Fibroblast of gingiva (primary cell): ENCODE results near the gene DCAF7.

Experiments used
- DNase-seq: peaks from one replicate; pipeline ENCODE4 v3.0.0-alpha.2; 2011; ENCODE audit warnings: low read depth

DCAF7 gene, protein sequence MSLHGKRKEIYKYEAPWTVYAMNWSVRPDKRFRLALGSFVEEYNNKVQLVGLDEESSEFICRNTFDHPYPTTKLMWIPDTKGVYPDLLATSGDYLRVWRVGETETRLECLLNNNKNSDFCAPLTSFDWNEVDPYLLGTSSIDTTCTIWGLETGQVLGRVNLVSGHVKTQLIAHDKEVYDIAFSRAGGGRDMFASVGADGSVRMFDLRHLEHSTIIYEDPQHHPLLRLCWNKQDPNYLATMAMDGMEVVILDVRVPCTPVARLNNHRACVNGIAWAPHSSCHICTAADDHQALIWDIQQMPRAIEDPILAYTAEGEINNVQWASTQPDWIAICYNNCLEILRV

DNA sequence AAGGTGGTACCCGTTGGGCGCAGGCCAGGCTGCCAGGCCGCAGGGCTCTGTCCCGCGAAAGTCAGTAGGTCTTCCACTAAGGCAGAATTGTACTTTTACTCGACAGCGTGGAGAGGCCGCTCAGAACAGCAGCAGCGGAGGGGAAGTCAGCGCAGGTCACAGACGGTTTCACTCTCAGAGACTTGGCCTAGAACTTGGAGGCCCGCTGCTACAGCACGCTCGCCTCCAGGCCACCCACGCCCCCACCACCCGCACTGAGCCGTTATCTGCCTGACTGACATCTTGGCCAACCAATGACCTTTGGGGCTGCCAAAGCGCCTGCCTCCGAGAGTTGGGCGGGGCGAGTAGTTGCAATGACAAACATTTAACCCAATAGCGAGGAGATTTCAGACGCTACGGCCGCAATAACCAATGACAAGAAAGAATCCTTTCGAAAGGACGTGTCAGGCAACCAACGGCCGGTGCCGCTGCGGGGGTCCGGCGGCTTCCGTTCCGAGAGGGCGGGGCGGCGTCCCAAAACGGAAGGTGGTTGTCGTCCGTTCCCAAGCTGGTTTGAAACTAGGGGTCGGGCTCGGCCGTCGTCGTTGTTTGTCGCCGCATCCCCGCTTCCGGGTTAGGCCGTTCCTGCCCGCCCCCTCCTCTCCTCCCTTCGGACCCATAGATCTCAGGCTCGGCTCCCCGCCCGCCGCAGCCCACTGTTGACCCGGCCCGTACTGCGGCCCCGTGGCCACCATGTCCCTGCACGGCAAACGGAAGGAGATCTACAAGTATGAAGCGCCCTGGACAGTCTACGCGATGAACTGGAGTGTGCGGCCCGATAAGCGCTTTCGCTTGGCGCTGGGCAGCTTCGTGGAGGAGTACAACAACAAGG, at the start of gene DCAF7:
Gene DCAF7 (plus strand): TSS at position 532 of the 871 bp plus-strand sequence. CDS start 201 bp downstream, at position 733.
- peak; percentile 100 for DNase-seq

DNA sequence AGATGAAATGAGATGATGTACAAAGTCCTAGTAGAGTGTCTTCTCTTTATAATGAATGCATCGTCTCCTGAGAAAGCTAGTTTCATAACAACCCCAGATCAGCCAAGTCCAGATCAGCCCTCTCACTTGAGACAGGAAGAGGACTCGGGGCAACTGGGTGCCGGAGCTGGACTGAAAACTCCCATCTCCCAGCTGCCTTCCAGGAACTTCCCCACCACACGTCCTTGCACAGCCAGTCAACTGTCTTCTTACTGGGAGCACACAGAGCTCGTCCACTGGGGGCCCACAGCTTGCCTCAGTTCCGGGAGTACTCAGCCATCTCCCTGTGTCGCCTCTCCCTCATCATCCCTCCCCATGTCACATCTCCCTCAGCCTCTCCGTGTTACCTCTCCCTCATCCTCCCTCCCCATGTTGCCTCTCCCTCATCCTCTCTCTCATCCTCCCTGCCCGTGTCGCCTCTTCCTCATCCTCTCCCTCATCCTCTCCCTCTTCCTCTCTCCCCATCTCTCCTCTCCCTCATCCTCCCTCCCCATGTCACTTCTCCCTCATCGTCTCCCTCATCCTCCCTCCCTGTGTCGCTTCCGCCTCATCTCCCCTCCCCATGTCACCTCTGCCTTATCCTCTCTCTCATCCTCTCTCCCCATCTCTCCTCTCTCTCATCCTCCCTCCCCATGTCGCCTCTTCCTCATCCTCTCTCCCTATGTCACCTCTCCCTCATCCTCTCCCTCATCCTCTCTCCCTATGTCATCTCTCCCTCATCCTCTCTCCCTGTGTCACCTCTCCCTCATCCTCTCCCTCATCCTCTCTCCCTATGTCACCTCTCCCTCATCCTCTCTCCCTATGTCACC, 49.5 kb upstream of the DCAF7 start:
- no peak for DNase-seq

DNA sequence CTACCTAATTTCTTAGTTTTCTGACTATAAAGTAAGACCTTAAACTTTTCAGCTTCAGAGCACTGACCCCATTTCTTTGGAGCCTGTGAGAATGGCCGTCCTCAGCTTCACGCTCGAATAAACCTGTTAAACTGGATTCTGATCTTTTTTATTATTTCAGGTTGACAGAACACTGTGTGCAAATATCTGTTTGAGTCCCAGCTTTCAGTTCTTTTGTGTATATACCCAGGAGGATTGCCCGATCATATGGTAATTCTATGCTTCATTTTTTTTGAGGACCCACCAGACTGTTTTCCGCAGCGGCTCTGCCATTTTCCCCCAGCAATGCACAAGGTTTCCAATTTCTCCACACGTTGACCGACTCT, 47.0 kb upstream of the DCAF7 start:
- no peak for DNase-seq

DNA sequence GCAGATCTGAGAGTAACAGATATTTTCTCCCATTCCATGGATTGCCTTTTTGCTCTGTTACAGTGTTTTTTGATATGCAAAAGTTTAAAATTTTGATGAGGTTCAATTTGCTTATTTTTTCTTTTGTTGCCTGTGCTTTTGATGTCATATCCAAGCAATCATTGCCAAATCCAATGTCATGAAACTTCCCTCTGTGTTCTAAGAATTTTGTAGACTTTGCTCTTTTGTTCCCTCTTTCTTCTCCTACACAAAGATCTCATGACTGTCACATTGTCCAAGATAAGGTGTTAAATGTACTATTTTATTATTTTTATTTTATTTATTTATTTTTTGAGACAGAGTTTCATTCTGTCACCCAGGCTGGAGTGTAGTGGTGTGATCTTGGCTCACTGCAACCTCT, 46.0 kb upstream of the DCAF7 start:
- DNase-seq: no peak

DNA sequence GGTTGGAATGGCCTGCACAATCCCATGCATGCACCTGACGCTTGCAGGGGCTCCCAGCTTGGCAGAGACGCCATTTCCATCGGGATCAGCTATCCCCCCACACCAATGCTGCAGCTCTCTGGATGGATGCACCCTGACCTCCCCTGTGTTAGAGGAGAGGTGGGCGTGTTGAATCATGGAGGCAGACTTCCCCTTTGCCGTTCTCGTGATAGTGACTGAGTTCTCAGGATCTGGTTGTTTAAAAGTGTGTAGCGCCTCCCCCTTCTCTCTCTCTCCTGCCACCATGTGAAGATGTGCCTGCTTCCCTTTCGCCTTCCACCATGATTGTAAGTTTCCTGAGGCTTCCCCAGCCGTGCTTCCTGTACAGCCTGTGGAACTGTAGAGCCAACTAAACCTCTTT, 44.9 kb upstream of the DCAF7 start:
- no peak for DNase-seq

DNA sequence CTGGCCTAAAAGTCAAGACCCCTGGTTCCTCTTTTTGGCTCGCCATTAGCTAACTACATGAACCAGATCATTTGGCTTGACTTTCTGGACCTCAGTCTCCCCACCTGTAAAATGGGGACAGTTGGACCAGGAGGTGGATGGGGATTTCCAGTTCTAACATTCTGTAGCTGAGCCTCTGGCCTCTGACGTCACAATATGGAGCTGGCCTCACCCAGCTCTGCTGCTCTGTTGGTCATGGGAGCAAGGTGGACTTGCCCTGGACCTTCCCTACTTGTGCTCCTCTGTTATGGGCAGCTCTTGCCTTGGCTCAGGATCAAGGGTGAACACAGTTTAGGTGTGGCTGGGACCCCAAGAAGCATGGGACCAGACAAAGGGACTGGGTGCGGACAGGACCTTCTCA, 43.6 kb upstream of the DCAF7 start:
- DNase-seq: no peak

DNA sequence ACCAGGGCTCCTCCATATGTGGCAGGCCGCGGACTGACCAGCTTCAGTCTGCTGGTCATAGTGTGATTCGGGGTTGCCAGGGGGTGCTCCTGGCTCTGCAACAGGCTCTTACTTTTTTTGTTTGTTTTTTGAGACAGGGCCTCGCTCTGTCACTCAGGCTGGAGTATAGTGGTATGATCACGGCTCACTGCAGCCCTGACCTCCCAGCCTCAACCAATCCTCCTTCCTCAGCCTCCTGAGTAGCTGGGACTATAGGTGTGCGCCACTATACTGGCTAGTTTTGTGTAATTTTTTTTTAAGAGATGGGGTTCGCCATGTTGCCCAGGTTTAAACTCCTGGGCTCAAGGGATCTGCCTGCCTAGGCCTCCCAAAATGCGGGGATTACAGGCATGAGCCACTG, 38.9 kb upstream of the DCAF7 start:
- no peak for DNase-seq

DNA sequence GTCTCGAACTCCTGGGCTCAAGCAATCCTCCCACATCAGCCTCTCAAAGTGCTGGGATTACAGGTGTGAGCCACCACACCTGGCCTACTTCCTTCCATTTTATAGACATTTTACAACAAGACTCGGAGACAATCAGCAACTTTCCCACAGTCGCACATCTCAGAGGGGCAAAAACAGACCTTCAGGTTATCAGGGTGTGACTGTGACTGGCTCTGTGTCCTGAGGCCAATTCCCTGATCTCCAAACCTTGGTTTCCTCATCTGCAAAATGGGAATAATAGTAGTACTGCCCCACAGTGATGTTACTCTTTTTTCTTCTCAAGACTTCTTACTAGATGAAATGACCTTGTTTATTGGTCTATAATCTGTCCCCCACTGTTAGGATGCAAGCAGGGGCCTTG, 37.9 kb upstream of the DCAF7 start:
- DNase-seq: no peak

DNA sequence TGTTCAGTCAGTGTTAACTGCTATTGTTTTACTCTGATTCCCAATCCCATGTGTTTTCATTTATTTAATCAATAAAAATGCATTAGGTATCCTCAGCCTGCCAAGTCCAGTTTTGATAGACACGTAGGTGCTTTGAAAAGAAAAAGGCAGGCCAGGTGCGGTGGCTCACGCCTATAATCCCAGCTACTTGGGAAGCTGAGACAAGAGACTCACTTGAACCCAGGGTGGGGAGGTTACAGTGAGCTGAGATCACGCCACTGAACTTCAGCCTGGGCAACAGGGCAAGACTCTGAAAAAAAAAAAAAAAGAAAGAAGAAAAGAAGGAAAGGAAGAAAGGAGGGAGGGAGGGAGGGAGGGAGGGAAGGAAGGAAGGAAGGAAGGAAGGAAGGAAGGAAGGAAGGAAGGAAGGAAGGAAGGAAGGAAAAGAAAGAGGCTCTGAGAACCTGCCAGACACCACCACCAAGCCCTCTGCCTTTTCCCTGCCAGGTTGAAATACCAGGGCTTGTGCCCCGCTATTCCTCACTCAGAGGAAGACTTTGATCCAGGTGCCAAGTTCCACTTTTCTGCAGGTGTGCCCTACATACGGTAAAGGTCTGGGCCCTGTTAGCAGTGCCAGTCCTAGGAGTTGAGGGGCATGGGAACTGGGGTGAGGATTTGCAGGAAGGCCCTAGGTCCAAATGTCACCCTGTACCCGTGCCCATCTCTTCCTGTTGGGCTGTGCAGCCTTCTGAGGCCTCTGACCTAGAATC, 37.2 kb upstream of the DCAF7 start:
- DNase-seq: no peak

DNA sequence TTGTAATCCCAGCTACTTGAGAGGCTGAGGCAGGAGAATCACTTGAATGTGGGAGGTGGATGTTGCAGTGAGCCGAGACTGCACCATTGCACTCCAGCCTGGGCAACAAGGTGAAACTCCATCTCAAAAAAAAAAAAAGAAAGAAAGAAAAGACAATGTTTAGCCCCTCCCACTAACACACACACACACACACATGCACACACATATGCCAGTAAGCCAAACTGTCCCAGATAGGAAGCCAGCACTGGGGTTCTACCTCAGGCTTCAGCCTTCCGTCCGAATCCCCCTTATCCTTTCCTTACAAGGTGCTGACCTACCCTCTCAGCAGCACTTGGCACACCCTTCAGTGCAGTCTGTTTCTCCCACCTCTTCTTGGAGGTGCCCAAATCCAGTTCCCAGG, 35.8 kb upstream of the DCAF7 start:
- DNase-seq: no peak

DNA sequence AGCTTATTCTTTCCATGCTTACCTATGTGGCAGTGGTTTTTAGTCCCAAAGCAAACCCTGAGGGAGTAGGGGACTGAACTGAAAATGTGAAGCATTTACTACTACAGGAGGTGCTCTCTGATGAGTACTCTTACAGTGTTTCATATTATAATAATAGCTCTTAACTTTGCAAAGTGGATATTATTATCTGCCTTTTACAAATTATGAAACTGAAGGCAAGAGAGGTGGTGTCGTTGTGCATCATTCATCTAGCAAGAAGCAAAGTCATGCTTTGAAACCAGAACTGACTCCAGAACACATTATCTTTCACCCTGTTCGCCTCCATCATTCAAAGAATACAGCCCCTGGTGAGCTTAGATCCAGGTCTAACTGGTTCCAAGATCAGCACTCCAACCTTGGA, 35.3 kb upstream of the DCAF7 start:
- DNase-seq: no peak

DNA sequence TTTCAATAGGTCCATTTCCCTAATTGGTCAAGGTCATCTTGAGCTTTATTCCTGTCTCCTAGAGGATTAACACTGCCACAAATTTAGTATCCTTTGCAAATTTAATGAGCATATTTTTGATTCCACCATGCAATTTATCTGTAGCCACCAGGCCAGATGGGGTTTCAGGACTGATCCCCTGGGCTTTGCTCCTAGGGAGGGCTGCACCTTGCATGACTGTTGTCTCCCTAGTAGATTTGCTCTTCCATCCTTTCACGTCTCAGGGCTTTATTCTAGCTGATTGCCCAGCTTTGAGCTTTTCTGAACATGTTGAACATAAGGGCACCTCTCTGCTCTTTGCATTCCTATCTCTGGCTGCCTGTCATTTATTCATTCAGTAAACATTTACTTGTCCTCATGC, 34.9 kb upstream of the DCAF7 start:
- DNase-seq: no peak

DNA sequence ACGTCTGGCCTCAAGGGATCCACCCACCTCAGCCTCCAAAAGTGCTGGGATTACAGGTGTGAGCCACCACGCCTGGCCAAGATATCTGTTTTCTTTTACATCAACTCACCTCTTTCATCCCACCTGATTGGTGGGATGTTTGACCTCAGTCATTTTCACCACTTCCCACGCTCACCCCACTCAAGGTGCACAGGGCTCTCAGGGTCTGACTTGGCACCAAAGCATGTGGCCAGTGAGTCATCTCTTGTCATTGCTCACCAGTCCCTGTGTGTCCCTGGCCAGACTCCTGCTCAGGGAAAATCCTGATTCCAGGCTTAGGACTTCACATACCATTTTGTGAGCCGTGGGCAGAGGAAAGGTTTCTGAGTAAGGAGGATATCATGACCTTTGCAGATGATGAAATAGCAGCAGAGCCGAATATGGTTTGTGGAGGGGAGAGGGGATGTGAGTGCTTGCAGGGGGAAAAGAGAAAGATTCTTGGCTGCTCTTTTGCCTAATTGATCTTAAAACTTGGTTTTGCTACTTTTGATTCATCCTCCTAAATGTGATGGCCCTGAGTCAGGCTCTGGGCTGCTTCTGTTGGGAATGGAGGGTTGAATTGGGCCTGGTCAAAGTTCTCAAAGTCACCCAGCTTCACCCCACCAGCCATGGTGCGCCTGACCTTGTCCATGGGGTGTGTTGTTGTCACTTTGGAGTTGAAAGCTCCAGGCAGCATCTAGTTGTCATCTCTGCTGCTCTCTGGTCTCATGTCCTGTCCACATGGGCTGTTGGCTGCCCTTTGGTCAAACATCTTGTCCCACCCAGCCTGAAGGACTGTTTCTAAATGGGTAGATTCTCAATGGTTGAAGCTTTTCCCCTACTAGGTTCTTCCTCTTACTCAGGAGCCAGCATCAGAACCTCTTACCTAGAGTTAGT, 33.1 kb upstream of the DCAF7 start:
- DNase-seq: no peak

DNA sequence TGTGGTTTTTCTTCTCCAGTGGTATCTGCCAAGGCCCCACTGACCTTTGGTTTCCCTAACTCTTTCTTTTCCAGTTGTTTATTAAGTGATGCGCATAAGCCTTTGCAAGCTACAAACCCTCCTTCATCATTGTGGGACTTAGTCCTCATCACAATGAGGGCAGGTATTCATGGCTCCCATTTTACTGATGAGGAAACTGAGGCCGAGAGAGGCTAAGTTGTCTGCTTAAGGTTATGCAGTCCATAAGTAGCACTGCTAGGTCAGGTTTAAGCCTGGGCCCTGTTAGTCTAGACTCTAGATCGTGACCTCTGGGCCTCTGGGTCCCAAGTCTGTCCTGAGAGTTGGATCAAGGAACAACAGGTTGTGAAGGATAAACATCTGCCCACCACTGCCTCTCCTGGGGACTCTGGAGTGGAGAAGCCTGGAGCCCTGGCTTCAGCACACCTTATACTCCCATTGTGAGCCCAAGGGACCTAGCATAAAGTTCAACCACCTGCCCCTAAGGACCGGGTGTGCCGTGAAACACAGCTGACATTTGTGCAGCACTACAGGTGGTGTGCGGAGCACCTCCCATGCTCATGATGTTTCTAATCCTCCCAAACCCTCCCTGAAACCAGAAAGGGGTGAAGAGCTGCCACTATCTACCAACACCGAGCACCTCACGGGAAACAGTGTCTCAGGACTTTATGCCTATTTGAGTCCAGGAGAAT, 32.3 kb upstream of the DCAF7 start:
- no peak for DNase-seq

DNA sequence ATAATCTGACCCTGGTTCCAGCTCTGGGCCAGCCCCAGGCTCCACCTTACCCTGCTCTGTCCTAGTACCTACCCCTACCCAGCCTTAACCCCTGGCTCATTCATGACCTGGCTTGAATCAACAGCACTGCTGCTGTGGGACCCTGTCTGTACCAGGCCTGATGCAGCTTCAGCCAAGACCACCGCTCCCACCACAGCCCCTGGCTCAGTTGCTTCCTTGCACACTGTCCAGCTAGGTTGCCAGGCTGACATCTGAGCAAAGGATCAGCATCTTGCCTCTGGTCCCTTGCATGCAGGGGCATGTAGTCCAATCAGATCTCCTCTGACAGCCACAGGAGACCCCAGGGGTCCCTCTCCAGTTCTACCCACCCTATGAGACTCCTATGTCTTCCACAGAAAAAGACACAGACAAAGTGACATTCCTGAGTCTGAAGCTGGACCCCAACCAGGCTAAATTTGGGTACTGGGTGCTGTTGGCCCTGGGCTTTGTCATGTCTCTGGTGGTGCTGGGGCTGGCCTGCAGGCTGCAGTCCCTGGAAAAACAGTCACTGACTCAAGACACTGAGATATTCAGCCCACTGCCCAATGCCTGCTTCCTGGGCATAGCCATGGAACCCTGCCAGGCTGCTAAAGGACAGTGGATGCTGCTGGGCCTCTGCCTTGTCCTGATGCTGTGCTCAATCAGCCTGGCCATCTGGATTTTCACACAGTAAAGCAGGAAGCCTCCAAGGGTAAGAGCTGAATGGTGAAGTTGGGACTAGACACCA, 31.0 kb upstream of the DCAF7 start:
- DNase-seq: no peak

DNA sequence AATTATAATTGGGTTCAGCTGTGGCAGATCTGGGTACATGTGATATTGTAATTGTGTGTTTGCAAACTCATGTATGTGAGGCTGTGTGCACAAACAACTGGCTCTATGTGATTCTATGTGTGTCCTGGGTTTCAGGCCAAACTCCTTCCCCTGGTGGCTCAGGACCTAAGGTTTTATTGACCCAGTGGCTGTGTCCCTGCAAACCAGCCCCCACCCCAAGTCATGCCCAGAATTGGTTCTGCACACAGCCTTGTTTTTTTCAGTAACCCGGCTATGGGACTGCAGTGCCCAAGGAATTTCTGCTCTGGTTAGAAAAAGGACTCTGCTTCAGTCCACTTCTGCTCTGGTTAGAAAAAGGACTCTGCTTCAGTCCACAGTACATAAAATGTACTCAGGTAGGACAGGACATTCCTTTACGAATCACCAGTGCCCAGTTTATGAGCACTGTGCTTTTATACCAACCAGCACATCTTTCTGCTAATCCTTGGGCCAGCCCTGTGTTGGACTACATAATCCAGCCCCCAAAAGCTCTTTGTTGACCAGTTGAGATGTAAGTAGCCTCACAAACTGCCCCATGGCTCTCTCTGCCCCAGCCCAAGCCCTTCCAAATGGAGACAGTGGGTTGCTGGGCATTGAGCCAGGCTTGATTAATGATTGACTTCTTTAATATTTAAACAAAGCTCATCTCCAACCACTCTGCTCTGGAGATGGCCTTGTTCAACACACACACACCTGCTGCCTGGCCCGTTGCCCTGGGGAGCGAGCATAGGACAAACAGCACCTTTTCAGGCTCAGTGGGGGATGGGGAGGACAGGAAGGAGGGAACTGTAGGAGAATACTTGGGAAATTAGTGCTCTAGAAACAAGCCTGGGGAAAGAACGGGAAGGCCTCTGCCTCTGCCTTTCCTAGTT, 30.1 kb upstream of the DCAF7 start:
- DNase-seq: no peak

DNA sequence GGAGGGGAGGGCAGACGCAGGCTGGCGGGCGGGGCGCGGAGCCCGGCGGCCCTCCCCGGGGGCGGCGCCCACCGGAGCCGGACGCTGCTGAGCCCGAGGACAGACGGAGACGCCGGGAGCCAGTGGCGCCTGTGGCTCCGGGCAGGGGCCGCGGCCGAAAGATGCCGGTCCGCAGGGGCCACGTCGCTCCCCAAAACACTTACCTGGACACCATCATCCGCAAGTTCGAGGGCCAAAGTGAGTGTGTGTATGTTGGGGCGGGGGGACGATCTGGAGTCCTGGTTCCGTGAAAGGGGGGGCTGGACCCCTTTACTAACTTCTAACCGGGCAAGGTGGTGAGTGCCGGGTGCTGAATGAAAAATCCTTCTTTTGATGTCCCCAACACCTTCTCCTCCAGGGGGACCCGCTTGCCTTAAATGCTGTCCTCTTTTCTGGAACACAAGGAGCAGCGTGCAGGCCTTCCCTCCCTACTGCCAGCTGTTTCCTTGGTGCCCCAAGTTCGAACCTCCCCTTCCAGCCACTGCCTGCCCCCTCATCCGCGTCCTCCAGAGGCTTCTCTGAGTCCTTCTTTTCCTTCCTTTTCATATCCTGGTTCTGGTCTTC, 26.9 kb upstream of the DCAF7 start, which contains the start of gene KCNH6:
Gene KCNH6 (plus strand): TSS at position 106 of the 603 bp plus-strand sequence. CDS start 56 bp downstream, at position 162.
- DNase-seq: no peak

DNA sequence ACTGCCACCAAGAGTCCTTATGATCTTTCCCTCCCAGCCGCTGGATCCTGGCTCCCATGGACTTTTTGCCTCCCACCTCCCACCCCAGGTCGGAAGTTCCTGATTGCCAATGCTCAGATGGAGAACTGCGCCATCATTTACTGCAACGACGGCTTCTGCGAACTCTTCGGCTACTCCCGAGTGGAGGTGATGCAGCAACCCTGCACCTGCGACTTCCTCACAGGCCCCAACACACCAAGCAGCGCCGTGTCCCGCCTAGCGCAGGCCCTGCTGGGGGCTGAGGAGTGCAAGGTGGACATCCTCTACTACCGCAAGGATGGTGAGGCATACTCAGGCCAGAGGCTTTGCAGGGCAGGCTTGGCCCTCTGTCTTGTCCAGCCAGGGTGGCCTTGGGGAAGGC, 26.2 kb upstream of the DCAF7 start:
- DNase-seq: no peak
